Stomach (tissue), 9 donors: ENCODE data around the gene ADSS1. TPM values are rescaled to one million over a fixed set of nuclear protein-coding genes. Genes with fewer than 3 reads are reported as not detected.

Source experiments
- DNase-seq, 2 donors: peaks; one replicate each; pipeline versions ENCODE4 v3.0.0 to v3.0.0-alpha.2; 2013 to 2019
- H3K27ac ChIP-seq, 5 donors: fragments of 200-600 bp in 4 of 5; sonication (generic) in 4 of 5; one replicate each; pipeline ENCODE4 v1.5.1; 2013 to 2019; ENCODE audit warnings: mild to moderate bottlenecking in 1 of 5, moderate library complexity in 1 of 5
- H3K27me3 ChIP-seq, 3 donors: fragments of 200-600 bp; sonication (generic); one replicate each; pipeline ENCODE4 v1.5.1; 2017 to 2019; ENCODE audit warnings: mixed run types in 1 of 3
- H3K36me3 ChIP-seq, 4 donors: fragments of 200-600 bp; sonication (generic); 1 replicate in 3 of 4; 2 replicates in 1 of 4; pipeline ENCODE4 v1.5.1; 2016 to 2019
- H3K4me1 ChIP-seq, 4 donors: fragments of 200-600 bp; sonication (generic); one replicate each; pipeline ENCODE4 v1.5.1; 2016 to 2019
- H3K4me3 ChIP-seq, 4 donors: fragments of 200-600 bp; sonication (generic) in 3 of 4; one replicate each; pipeline ENCODE4 v1.5.1; 2016 to 2019; ENCODE audit warnings: mild to moderate bottlenecking in 1 of 4
- H3K9me3 ChIP-seq, 4 donors: fragments of 200-600 bp; sonication (generic); one replicate each; pipeline ENCODE4 v1.5.1; 2016 to 2019
- CTCF ChIP-seq, 7 experiments: fragments of 450-650 bp in 4 of 7; fragments of 200-600 bp in 3 of 7; sonication (generic) in 3 of 7; IDR thresholded peaks; one replicate each; pipeline ENCODE4 v1.5.1; 2016 to 2019; ENCODE audit warnings: antibody characterized with exemption in 7 of 7, control low read depth in 2 of 7, mild to moderate bottlenecking in 1 of 7
- EP300 ChIP-seq: sonication (generic); formaldehyde crosslinking; IDR thresholded peaks from one replicate; pipeline ENCODE4 v1.6.1; 2017; ENCODE audit warnings: antibody characterized with exemption
- POLR2A ChIP-seq, 4 donors: fragments of 450-650 bp; IDR thresholded peaks; one replicate each; pipeline ENCODE4 v1.6.1; 2016; ENCODE audit warnings: antibody characterized with exemption in 4 of 4, control low read depth in 2 of 4, mild to moderate bottlenecking in 1 of 4, moderate library complexity in 1 of 4
- POLR2AphosphoS5 ChIP-seq, 3 donors: sonication (generic); formaldehyde crosslinking; IDR thresholded peaks; one replicate each; pipeline ENCODE4 v1.6.1; 2016; ENCODE audit warnings: antibody characterized with exemption in 3 of 3
- WGBS, 5 donors: extraction: QIAGEN DNeasy Blood & Tissue Kit in 3 of 5; methylation state at CpG; one replicate each; pipeline versions ENCODE4 v1.1.5 to v1.1.7; 2013 to 2018; 5-methylcytosine and 5-hydroxymethylcytosine counted together
- intact Hi-C: fragments of 100-400 bp; cut with DNase I; formaldehyde crosslinking; loops from one replicate; pipeline ENCODE4 v1.15.1; 2023; ENCODE audit warnings: low total_unique reads
- polyA plus RNA-seq, 3 donors: library from polyadenylated mRNA; stranded (reverse); fragments of 200-250 nt; gene quantifications; one replicate each; pipeline ENCODE4 v1.2.3, GENCODE V29; 2013
- total RNA-seq, 5 donors: library from RNA; depleted of rRNA; stranded (reverse); fragments of >200 nt; gene quantifications; one replicate each; pipeline versions ENCODE4 v1.1.0 to v1.2.3, GENCODE V29; 2014 to 2016
- donor health status: healthy with polysubstance abuse.
- donor health status: Bipolar disorder and iron deficiency.
- donor health status: healthy.

ADSS1 gene
- total and polyA plus RNA-seq, 8 donors, result 7.0 to 59.4 (median 12.3) TPM; not detected in 1

DNA sequence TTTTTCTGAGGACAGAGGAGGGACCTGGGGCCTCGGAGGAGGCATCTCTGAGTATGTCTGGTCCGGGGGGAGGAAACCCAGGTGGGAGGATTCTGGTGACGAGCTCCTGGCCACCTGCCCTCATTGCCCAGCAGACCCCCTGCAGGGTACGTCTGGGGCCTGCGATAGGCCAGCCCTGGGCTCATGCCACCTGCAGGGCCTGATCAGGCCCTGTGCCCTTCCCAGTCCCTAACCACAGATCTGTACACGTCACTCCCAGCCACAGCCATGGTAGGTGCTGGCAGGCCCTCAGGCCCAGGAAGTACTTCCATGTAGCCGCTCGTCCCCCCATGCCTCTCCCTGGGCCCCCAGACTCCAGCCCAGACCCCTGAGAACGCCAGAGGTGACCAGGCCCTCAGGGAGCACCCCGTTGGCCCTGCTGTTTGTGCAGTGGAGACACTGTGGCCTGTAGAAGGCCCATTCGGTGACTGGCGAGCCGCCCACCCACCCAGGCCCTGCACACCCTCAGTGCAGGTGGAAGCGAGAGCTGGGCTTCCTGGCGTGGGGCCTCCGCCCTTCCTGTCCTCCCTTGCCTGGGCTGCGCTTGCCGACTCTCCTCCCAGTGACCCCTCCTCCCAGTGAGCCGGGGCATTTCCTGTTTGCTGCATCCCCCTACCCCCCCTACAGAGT is 28.9 kb upstream of the ADSS1 start:
- Histone ChIP-seq H3K27me3 (no peaks in the 10 kb centered on the region), H3K9me3 (no peaks in the 10 kb centered on the region), H3K36me3 (peaks cover 3 to 25% (median 15%) of the 10 kb centered on the region in 4 donors), H3K27ac (peak overlapping the region; percentile 43 to 90 (median 72)), H3K4me1 (peaks cover 86 to 100% (median 100%) of the 10 kb centered on the region in 4 donors), H3K4me3 (peak overlapping the region in 1 of 4 donors; percentile 22)
- TF ChIP-seq EP300 (no peak), POLR2AphosphoS5 (IDR thresholded peaks at IDR 0.05) (peak in 1 of 3 donors; percentile 7)
- intact Hi-C loops, result no loop called here
- 30 to 55% (median 36%) methylated on average over 16 to 19 of the region's 19 CpGs for WGBS, 5 donors
- peak; percentile 59 to 66 for DNase-seq

GRCh38 chr14:104695660-104696000 is 28.4 kb upstream of the ADSS1 start:
- Histone ChIP-seq H3K4me1 (peaks cover 81 to 100% (median 99%) of the 10 kb centered on the region in 4 donors), H3K27ac (peak overlapping the region; percentile 43 to 90 (median 72)), H3K27me3 (no peaks in the 10 kb centered on the region), H3K9me3 (no peaks in the 10 kb centered on the region), H3K36me3 (peaks cover 3 to 25% (median 15%) of the 10 kb centered on the region in 4 donors), H3K4me3 (no peak overlapping the region)
- 33 to 78% (median 64%) methylated on average over 5 to 6 of the region's 6 CpGs for WGBS, 5 donors
- TF ChIP-seq POLR2A (IDR thresholded peaks at IDR 0.05) (no peak), EP300 (no peak), POLR2AphosphoS5 (IDR thresholded peaks at IDR 0.05) (no peak), CTCF (IDR thresholded peaks at IDR 0.05) (no peak)
- intact Hi-C loops, result no loop called here
- no peak for DNase-seq

- intact Hi-C loops, result no loop called here
- Histone ChIP-seq H3K4me1 (peaks cover 71 to 97% (median 87%) of the 10 kb centered on the region in 4 donors), H3K27ac (peak overlapping the region in 4 of 5 donors; percentile 6 to 78 (median 58)), H3K27me3 (no peaks in the 10 kb centered on the region), H3K4me3 (no peak overlapping the region), H3K9me3 (no peaks in the 10 kb centered on the region), H3K36me3 (peaks cover 3 to 34% (median 26%) of the 10 kb centered on the region in 4 donors)
- WGBS, 5 donors, result 40 to 73% (median 66%) methylated on average over 4 to 14 of the region's 14 CpGs
- DNase-seq, result no peak
- TF ChIP-seq POLR2AphosphoS5 (IDR thresholded peaks at IDR 0.05) (no peak), EP300 (no peak), POLR2A (IDR thresholded peaks at IDR 0.05) (no peak), CTCF (IDR thresholded peaks at IDR 0.05) (no peak)
Observed at GRCh38 chr14:104696671-104697316, 27.2 kb upstream of the ADSS1 start.

GRCh38 chr14:104697317-104697703 is 26.7 kb upstream of the ADSS1 start:
- 58 to 88% (median 68%) methylated on average over 5 to 10 of the region's 10 CpGs; no CpG with 5 or more reads in 1 of the 5 donors for WGBS, 5 donors
- Histone ChIP-seq H3K4me3 (no peak overlapping the region), H3K9me3 (no peaks in the 10 kb centered on the region), H3K4me1 (peaks cover 66 to 92% (median 82%) of the 10 kb centered on the region in 4 donors), H3K27me3 (no peaks in the 10 kb centered on the region), H3K36me3 (peaks cover 8 to 35% (median 29%) of the 10 kb centered on the region in 4 donors), H3K27ac (peak overlapping the region in 4 of 5 donors; percentile 6 to 78 (median 58))
- intact Hi-C loops, result no loop called here
- TF ChIP-seq POLR2A (IDR thresholded peaks at IDR 0.05) (no peak), EP300 (no peak), POLR2AphosphoS5 (IDR thresholded peaks at IDR 0.05) (no peak), CTCF (IDR thresholded peaks at IDR 0.05) (no peak)
- DNase-seq, result no peak
